Heart left ventricle (tissue), 13 donors: ENCODE results near the gene FXYD5.

ENCODE experiments used
- CTCF ChIP-seq, 12 donors: fragments of 200-600 bp; sonication (generic) in 4 of 12; IDR thresholded peaks; one replicate each; pipeline versions ENCODE4 v1.5.0 to v1.8.0; 2018 to 2022; ENCODE audit warnings: antibody characterized with exemption in 12 of 12, mild to moderate bottlenecking in 5 of 12
- POLR2A ChIP-seq, 2 donors: fragments of 450-650 bp; IDR thresholded peaks; one replicate each; pipeline ENCODE4 v1.6.1; 2017; ENCODE audit warnings: antibody characterized with exemption in 2 of 2, mild to moderate bottlenecking in 2 of 2, moderate library complexity in 2 of 2
- donor health status: ischemic (EF 13 %, LVEDD 7.1; RV severe dilation, severe dysfunction).
- donor health status: DM: no; HTN: yes; CAD: no.
- donor health status: DM: no; HTN: no; CAD: no.
- donor health status: ischemic (EF 25% LVEDD 6.9; RV normal size, moderate dysfunction).
- donor health status: ischemic (EF 25% LVEDD 5.7; RV mildly dilated, moderate dysfunction).
- donor health status: ischemic (EF 35%, LVEDD 5.7; RV mildly dilated, moderate dysfunction).
- donor health status: nonischemic (EF 11% LVEDD 7.7; RV severe dilation, severe dysfunction).
- donor health status: DM: yes; HTN: yes; CAD: no.
- donor health status: PGD.
- donor health status: ischemic (EF 29% LVEDD 5.4; RV normal size, mild dysfunction).
- donor health status: nonischemic (EF 23%, LVEDD 6.1; RV moderate dilation, normal function).

- no peak for TF ChIP-seq CTCF (IDR thresholded peaks at IDR 0.05)
- no peak for TF ChIP-seq POLR2A (IDR thresholded peaks at IDR 0.05)
Measured at GRCh38 chr19:35120898-35121297, 33.6 kb upstream of the FXYD5 start.
